HepG2 (cell line): ENCODE data around the gene TNRC18. TPM values are rescaled to one million over a fixed set of nuclear protein-coding genes. Genes with fewer than 3 reads are reported as not detected.
A peak's percentile ranks its signal among the peaks of the same experiment; 100 is the strongest.

Experiments
- ATAC-seq: fragments of 200-7000 bp; cut with Tn5 transposase; 3 replicates; pipeline ENCODE4 v1.9.1; 2020; ENCODE audit warnings: mild to moderate bottlenecking, moderate library complexity
- BruUV-seq: library from RNA; stranded (reverse); fragments of 400-500 nt; replicated peaks from 2 replicates; lab custom pipeline; 2021; lab: Mats Ljungman, UMichigan
- CTCF ChIA-PET: fragments of 300-600 bp; formaldehyde crosslinking; extraction: SDS; loops from one replicate; lab custom pipeline; 2021; ENCODE audit warnings: low total read pairs, inconsistent platforms, low intra/inter-chr PET ratio; lab: Yijun Ruan, JAX
- POLR2A ChIA-PET: fragments of 350-600 bp; sonication (Branson Sonifier 250); formaldehyde crosslinking; loops from one replicate; lab custom pipeline; 2020; ENCODE audit warnings: antibody characterized with exemption, inconsistent platforms; lab: Yijun Ruan, JAX
- DNase-seq: peaks from one replicate; pipeline ENCODE4 v3.0.0-alpha.2; 2015; ENCODE audit warnings: low spot score
- FAIRE-seq: peaks from 3 replicates; lab custom pipeline; 2011; peaks lifted over from hg19 to GRCh38; lab: Jason Lieb, UNC
- H2AFZ ChIP-seq: one replicate; pipeline ENCODE4 v1.6.1; 2011; ENCODE audit warnings: low read length, inconsistent platforms
- H3K27ac ChIP-seq: fragments of 300-600 bp; 3 replicates; pipeline ENCODE4 v1.8.0; 2011; ENCODE audit warnings: mixed run types, mild to moderate bottlenecking, mixed read lengths, low read length, inconsistent platforms; ENCODE audit not compliant: insufficient read depth; ENCODE audit errors: extremely low read length
- H3K27me3 ChIP-seq, 2 experiments: fragments of 200-600 bp in 1 of 2; 2 replicates in 1 of 2; 3 replicates in 1 of 2; pipeline versions ENCODE4 v1.6.0 to v1.8.0; 2011; ENCODE audit warnings: low read length in 2 of 2, mild to moderate bottlenecking in 2 of 2, moderate library complexity in 2 of 2, inconsistent platforms in 1 of 2; ENCODE audit not compliant: insufficient read depth in 2 of 2, control insufficient read depth in 1 of 2
- H3K36me3 ChIP-seq, 2 experiments: fragments of 200-600 bp in 1 of 2; replicated peaks in 1 of 2; 2 replicates in 1 of 2; 3 replicates in 1 of 2; pipeline versions ENCODE4 v1.5.1 to v1.8.0; 2011; ENCODE audit warnings: low read length in 2 of 2, inconsistent platforms in 1 of 2; ENCODE audit not compliant: insufficient read depth in 2 of 2, control insufficient read depth in 1 of 2
- H3K4me1 ChIP-seq: 2 replicates; pipeline ENCODE4 v1.5.1; 2012; ENCODE audit warnings: low read length, inconsistent platforms; ENCODE audit not compliant: insufficient read depth
- H3K4me2 ChIP-seq: 2 replicates; pipeline ENCODE4 v1.6.0; 2011; ENCODE audit warnings: low read depth, low read length, inconsistent platforms
- H3K4me3 ChIP-seq, 3 experiments: fragments of 200-600 bp in 1 of 3; sonication (generic), shearing (Covaris generic) in 1 of 3; replicated peaks in 1 of 3; 2 replicates each; pipeline ENCODE4 v1.5.1; 2011 to 2016; ENCODE audit warnings: low read length in 3 of 3, inconsistent platforms in 2 of 3, low read depth in 2 of 3, mild to moderate bottlenecking in 2 of 3, control low read depth in 1 of 3, mixed read lengths in 1 of 3; ENCODE audit not compliant: insufficient read depth in 1 of 3
- H3K79me2 ChIP-seq: one replicate; pipeline ENCODE4 v1.6.1; 2011; ENCODE audit warnings: low read length, inconsistent platforms; ENCODE audit not compliant: insufficient read depth
- H3K9ac ChIP-seq: 2 replicates; pipeline ENCODE4 v1.6.0; 2011; ENCODE audit warnings: mild to moderate bottlenecking, low read depth, low read length, inconsistent platforms; ENCODE audit not compliant: insufficient read depth
- H3K9me3 ChIP-seq: 2 replicates; pipeline ENCODE4 v1.5.1; 2012; ENCODE audit warnings: mild to moderate bottlenecking, low read length
- H4K20me1 ChIP-seq: 2 replicates; pipeline ENCODE4 v1.6.0; 2011; ENCODE audit warnings: inconsistent platforms, mild to moderate bottlenecking, low read length, moderate library complexity; ENCODE audit not compliant: insufficient read depth
- GATA4 ChIP-seq: sonication (generic); IDR thresholded peaks from 2 replicates; pipeline ENCODE4 v1.6.1; 2016; ENCODE audit warnings: antibody characterized with exemption, low read depth, borderline replicate concordance
- HNF4G ChIP-seq, 2 experiments: sonication (generic) in 1 of 2; formaldehyde crosslinking in 1 of 2; IDR thresholded peaks; 2 replicates each; pipeline versions ENCODE4 v1.4.0 to v1.6.1; 2011 to 2020; ENCODE audit warnings: borderline replicate concordance in 2 of 2, low read depth in 2 of 2, mild to moderate bottlenecking in 2 of 2, low read length in 1 of 2, missing genetic modification reagents in 1 of 2, moderate library complexity in 1 of 2
- POLR2AphosphoS2 ChIP-seq: IDR thresholded peaks from 2 replicates; pipeline ENCODE4 v1.6.1; 2011; ENCODE audit warnings: low read depth, low read length, improper control_type of control experiment
- ZFP62 ChIP-seq: sonication (generic); formaldehyde crosslinking; IDR thresholded peaks from 2 replicates; pipeline ENCODE4 v1.4.0; 2020; ENCODE audit warnings: missing genetic modification reagents
- ZNF235 ChIP-seq: sonication (generic); formaldehyde crosslinking; IDR thresholded peaks from 2 replicates; pipeline ENCODE4 v1.8.1; 2023; ENCODE audit warnings: mild to moderate bottlenecking, missing genetic modification reagents, borderline replicate concordance
- ZNF30 ChIP-seq: sonication (generic); formaldehyde crosslinking; IDR thresholded peaks from 2 replicates; pipeline ENCODE4 v1.5.0; 2020; ENCODE audit warnings: mild to moderate bottlenecking, missing genetic modification reagents
- ZNF446 ChIP-seq: sonication (generic); formaldehyde crosslinking; IDR thresholded peaks from 2 replicates; pipeline ENCODE4 v1.5.0; 2020; ENCODE audit warnings: mild to moderate bottlenecking, missing genetic modification reagents
- ZNF501 ChIP-seq: sonication (generic); formaldehyde crosslinking; IDR thresholded peaks from 2 replicates; pipeline ENCODE4 v1.5.1; 2020; ENCODE audit warnings: mild to moderate bottlenecking, moderate library complexity, missing genetic modification reagents
- ZNF816 ChIP-seq: sonication (generic); formaldehyde crosslinking; IDR thresholded peaks from 2 replicates; pipeline ENCODE4 v1.8.0; 2022; ENCODE audit warnings: missing genetic modification reagents, mild to moderate bottlenecking, borderline replicate concordance
- ZSCAN20 ChIP-seq: sonication (generic); formaldehyde crosslinking; IDR thresholded peaks from 2 replicates; pipeline ENCODE4 v1.4.0; 2020; ENCODE audit warnings: missing genetic modification reagents, mild to moderate bottlenecking, borderline replicate concordance
- WGBS: methylation state at CpG from one replicate; pipeline ENCODE4 v1.1.6; 2017; ENCODE audit warnings: low lambda C conversion rate; 5-methylcytosine and 5-hydroxymethylcytosine counted together
- in situ Hi-C: cut with HindIII; loops from 2 replicates; pipeline ENCODE4 v1.10.0; 2017; ENCODE audit warnings: low pct_unique_long_range_greater_than_20kb; ENCODE audit not compliant: extremely low pct_ligation_motif_present
- intact Hi-C: fragments of 100-400 bp; cut with micrococcal nuclease; formaldehyde crosslinking; loops from one replicate; pipeline ENCODE4 v1.10.0; 2022; ENCODE audit not compliant: unreplicated experiment
- polyA plus RNA-seq, 8 experiments: library from polyadenylated mRNA; depleted of rRNA in 3 of 8; stranded (reverse) in 7 of 8; unstranded in 1 of 8; fragments of >200 nt; fragmentation: Illumina TruSeq in 4 of 8; extraction: Trizol in 4 of 8; gene quantifications; 2 replicates each; pipeline versions ENCODE4 v1.2.1 to v1.2.3, GENCODE V29; 2011 to 2016; ENCODE audit warnings: low read depth in 4 of 8, missing spikeins in 1 of 8, mixed read lengths in 1 of 8; ENCODE audit not compliant: insufficient read depth in 1 of 8
- total RNA-seq, 5 experiments: library from RNA; depleted of rRNA; stranded (reverse); fragments of >200 nt; fragmentation: Illumina TruSeq; extraction: Trizol; gene quantifications; 2 replicates each; pipeline ENCODE4 v1.2.3, GENCODE V29; 2016; ENCODE audit warnings: low read depth in 1 of 5
- TF ChIP-seq, protein P1 (sequence below): sonication (generic); formaldehyde crosslinking; IDR thresholded peaks from 2 replicates; pipeline ENCODE4 v1.5.0; 2020; ENCODE audit warnings: missing genetic modification reagents
- TF ChIP-seq, protein P2 (sequence below): sonication (generic); formaldehyde crosslinking; IDR thresholded peaks from 2 replicates; pipeline ENCODE4 v1.5.0; 2020; ENCODE audit warnings: missing genetic modification reagents
- TF ChIP-seq, protein P3 (sequence below): IDR thresholded peaks from 2 replicates; pipeline ENCODE4 v1.6.1; 2016; ENCODE audit warnings: missing biosample characterization, missing genetic modification reagents, low read depth
- TF ChIP-seq, protein P4 (sequence below): IDR thresholded peaks from 2 replicates; pipeline ENCODE4 v1.6.1; 2012; ENCODE audit warnings: low read length, improper control_type of control experiment

Gene TNRC18
- total and polyA plus RNA-seq, 2 of the 13 experiments (the other 11 are each of a cell fraction or from before 2014, with no cell fraction given), result 11.7 to 17.4 TPM

DNA sequence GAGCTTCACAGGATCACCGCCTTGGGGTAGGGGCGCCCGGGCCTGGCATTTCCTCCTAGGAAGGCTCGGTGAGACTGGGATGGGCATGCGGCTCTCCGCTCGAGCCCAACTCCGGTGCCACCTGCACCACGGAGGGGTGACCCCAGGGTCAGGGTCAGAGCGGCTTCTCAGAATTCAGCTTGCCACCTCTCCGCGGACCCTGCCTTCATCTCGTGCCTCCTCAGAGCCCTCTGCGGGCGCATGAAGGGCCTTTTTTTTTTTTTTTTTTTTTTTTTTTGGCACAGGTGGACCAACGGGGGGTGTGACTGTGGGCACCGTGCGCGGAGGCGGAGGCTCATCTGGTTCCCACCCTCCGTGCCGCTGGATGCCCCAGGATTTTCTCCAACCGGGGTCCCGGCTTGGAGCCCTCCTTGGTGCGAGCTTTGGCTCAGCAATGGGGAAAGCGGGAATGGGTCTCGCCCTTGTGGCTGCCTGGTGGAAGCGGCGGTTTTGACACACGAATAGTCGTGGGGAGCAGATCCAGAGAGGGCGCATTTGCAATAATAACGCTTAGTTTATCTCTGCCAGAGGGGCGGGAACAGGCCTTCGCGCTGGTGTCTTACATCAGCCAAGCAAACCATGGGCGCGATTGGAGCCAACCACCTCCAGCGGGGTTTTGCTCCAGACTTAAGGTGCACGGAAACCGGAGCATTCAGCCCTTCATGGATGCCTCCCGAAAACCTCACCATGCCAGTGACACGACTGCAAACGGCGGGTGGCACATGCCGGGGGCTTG lies 5.0 kb upstream of the TNRC18 start (continued):
- TF ChIP-seq, protein P1, sequence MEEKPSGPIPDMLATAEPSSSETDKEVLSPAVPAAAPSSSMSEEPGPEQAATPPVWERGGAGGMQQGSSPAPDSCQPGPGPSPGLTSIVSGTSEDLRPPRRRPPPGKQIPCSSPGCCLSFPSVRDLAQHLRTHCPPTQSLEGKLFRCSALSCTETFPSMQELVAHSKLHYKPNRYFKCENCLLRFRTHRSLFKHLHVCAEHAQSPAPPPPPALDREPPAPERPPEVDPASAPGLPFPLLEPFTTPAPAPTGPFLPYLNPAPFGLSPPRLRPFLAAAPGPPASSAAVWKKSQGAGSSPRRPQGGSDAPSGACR (CRISPR knock-in tag), result no peak
- TF ChIP-seq, protein P2, sequence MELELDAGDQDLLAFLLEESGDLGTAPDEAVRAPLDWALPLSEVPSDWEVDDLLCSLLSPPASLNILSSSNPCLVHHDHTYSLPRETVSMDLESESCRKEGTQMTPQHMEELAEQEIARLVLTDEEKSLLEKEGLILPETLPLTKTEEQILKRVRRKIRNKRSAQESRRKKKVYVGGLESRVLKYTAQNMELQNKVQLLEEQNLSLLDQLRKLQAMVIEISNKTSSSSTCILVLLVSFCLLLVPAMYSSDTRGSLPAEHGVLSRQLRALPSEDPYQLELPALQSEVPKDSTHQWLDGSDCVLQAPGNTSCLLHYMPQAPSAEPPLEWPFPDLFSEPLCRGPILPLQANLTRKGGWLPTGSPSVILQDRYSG (CRISPR knock-in tag), result peak; percentile 15; the same call in 1 of the 2 replicates
- 0 out of 2 replicates have a peak, but pooled peaks have one; percentile 0 for TF ChIP-seq ZNF235
- TF ChIP-seq, protein P3, sequence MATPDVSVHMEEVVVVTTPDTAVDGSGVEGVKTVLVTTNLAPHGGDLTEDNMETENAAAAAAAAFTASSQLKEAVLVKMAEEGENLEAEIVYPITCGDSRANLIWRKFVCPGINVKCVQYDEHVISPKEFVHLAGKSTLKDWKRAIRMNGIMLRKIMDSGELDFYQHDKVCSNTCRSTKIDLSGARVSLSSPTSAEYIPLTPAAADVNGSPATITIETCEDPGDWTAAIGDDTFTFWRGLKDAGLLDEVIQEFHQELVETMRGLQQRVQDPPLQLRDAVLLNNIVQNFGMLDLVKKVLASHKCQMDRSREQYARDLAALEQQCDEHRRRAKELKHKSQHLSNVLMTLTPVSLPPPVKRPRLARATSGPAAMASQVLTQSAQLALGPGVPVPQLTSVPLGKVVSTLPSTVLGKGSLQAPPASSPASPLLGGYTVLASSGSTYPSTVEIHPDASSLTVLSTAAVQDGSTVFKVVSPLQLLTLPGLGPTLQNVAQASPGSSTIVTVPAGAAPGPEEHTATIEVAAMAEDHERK (CRISPR knock-in tag), result no peak
- TF ChIP-seq ZNF446 (CRISPR knock-in tag), result 0 out of 2 replicates have a peak, but pooled peaks have one; percentile 22
- TF ChIP-seq ZNF30 (CRISPR knock-in tag), result peak; percentile 53; the same call in 1 of the 2 replicates
- TF ChIP-seq, all 625 proteins: peak for 49

DNA sequence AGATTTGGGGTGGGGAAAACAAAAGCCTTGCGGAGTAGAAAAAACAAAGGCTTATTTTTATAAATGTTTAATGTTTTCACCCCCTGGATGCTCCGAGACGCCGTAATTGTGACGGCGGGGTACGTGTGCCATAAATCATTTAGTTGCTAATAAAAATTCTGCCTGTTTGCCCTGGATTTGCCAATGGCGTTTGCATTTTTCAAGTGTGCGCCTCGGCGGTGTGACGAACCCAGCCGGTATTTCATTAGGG lies 2.5 kb upstream of the TNRC18 start:
- DNase-seq (no peak), ATAC-seq (no peak), FAIRE-seq (no peak)
- WGBS, result 2% methylated on average over 11 of the region's 13 CpGs
- Histone ChIP-seq H3K4me1 (peaks cover 12% of the 10 kb centered on the region), H3K4me2 (peak overlapping the region; percentile 93), H3K27me3 (no peaks in the 10 kb centered on the region; a peak in 1 of 5 replicates), H4K20me1 (peaks cover 6% of the 10 kb centered on the region), H3K27ac (peak overlapping the region; percentile 100), H3K4me3 (peak overlapping the region; percentile 92 to 98 (median 94)), H3K9ac (peak overlapping the region; percentile 98), H2AFZ (no peak overlapping the region), H3K9me3 (no peaks in the 10 kb centered on the region), H3K36me3 (no peaks in the 10 kb centered on the region), H3K79me2 (peaks cover 62% of the 10 kb centered on the region)
- intact Hi-C loops, result no loop called here
- in situ Hi-C loops, result no loop called here
- ChIA-PET CTCF (no interaction called here), POLR2A (interaction anchor here (1.0 to 3.4 kb wide), 10 partner anchors 10 to 186 kb away, joined by 3 to 25 read pairs (median 11); no protein-coding TSS in a partner anchor)
- no TSS peak for BruUV-seq
- TF ChIP-seq HNF4G (IDR thresholded peaks at IDR 0.05; ENCODE audit: borderline replicate concordance, low read depth, low read length), result no peak
- no peak for TF ChIP-seq HNF4G (CRISPR knock-in tag; IDR thresholded peaks at IDR 0.05; ENCODE audit: borderline replicate concordance, low read depth)
- no peak for TF ChIP-seq ZSCAN20 (CRISPR knock-in tag)
- TF ChIP-seq, protein P4, sequence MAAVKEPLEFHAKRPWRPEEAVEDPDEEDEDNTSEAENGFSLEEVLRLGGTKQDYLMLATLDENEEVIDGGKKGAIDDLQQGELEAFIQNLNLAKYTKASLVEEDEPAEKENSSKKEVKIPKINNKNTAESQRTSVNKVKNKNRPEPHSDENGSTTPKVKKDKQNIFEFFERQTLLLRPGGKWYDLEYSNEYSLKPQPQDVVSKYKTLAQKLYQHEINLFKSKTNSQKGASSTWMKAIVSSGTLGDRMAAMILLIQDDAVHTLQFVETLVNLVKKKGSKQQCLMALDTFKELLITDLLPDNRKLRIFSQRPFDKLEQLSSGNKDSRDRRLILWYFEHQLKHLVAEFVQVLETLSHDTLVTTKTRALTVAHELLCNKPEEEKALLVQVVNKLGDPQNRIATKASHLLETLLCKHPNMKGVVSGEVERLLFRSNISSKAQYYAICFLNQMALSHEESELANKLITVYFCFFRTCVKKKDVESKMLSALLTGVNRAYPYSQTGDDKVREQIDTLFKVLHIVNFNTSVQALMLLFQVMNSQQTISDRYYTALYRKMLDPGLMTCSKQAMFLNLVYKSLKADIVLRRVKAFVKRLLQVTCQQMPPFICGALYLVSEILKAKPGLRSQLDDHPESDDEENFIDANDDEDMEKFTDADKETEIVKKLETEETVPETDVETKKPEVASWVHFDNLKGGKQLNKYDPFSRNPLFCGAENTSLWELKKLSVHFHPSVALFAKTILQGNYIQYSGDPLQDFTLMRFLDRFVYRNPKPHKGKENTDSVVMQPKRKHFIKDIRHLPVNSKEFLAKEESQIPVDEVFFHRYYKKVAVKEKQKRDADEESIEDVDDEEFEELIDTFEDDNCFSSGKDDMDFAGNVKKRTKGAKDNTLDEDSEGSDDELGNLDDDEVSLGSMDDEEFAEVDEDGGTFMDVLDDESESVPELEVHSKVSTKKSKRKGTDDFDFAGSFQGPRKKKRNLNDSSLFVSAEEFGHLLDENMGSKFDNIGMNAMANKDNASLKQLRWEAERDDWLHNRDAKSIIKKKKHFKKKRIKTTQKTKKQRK, result no peak
- TF ChIP-seq GATA4, result no peak
- TF ChIP-seq POLR2AphosphoS2, result no peak
- TF ChIP-seq ZNF816, result no peak
- peak; percentile 16; the same call in 1 of the 2 replicates for TF ChIP-seq ZNF501 (CRISPR knock-in tag)
- TF ChIP-seq ZFP62 (CRISPR knock-in tag), result no peak
